Choroid plexus epithelial cell (primary cell): ENCODE results near the gene AGRN.
A peak's percentile ranks its signal among the peaks of the same experiment; 100 is the strongest.

ENCODE experiments used
- DNase-seq: peaks from one replicate; pipeline ENCODE4 v3.0.0-alpha.2; 2010; ENCODE audit warnings: low read depth
- H3K4me3 ChIP-seq: 2 replicates; pipeline ENCODE4 v1.5.1; 2011; ENCODE audit warnings: low read depth, mild to moderate bottlenecking, control low read depth, low read length, moderate library complexity
- TF ChIP-seq, protein P1 (sequence below): conservative IDR thresholded peaks from 2 replicates; pipeline ENCODE4 v1.5.1; 2011; ENCODE audit warnings: low read depth, mild to moderate bottlenecking, control low read depth, inconsistent platforms, low read length, moderate library complexity

The AGRN gene

DNA sequence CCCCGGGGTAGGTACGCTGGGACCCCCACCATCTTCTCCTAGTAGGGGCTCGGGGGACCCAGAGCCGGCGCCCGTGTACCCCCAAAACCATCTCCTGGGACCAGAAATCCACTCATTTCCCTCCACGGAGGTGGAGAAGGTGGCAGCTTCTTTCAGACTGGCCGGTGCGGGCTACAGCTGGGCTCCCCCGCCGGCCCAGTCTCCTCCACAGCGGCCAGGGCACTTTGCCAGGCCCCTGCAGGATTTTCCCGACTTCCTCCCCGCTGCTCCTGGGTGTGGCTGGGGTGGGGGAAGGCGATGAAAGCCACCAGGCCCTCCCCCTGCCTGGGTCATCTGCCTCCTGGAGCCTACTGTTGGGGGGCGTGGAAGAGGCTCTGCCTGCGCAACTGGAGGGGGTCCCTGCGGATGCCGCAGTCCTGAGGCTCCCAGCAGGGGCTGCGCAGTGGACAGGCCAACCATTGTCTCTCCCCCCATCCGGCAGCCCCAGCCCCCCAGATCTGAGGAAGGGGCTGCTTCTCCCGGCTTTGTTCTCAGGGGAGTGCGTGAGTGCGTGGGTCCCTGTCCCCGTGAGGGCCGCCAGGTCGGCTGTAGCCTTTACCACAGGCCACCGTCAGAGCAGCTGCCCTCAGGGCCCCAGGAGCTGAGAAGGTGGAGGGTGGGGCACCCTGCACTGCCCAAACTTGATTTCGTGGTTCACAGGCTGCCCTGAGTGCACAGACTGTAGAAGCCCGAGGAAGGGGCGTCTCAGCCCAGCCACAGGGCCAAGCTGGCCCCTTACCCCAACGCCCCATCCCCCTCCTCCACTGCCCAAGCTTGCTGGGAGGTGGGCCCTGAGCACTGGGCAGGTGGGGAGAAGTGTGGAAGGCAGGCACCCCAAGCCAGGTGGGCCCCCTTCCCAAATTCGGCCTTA is 1.3 kb downstream of the AGRN start:
- TF ChIP-seq, protein P1, sequence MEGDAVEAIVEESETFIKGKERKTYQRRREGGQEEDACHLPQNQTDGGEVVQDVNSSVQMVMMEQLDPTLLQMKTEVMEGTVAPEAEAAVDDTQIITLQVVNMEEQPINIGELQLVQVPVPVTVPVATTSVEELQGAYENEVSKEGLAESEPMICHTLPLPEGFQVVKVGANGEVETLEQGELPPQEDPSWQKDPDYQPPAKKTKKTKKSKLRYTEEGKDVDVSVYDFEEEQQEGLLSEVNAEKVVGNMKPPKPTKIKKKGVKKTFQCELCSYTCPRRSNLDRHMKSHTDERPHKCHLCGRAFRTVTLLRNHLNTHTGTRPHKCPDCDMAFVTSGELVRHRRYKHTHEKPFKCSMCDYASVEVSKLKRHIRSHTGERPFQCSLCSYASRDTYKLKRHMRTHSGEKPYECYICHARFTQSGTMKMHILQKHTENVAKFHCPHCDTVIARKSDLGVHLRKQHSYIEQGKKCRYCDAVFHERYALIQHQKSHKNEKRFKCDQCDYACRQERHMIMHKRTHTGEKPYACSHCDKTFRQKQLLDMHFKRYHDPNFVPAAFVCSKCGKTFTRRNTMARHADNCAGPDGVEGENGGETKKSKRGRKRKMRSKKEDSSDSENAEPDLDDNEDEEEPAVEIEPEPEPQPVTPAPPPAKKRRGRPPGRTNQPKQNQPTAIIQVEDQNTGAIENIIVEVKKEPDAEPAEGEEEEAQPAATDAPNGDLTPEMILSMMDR = no peak
- DNase-seq = peak; percentile 72
- H3K4me3 ChIP-seq = peak overlapping the region; percentile 59

DNA sequence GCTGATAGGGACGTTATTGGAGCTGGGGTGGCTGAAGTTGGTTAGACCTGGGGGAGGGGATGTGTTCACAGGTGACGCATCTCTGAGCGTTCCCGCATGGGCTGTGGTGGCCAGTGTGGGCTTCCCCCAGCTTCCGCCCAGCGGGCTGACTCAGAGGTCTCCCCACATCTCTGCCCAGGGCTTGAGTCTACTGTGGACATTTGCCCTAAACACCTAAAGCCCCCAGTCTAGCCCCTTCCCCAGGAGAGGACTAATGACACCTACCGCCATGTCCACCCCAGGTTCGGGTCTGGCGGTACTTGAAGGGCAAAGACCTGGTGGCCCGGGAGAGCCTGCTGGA is 2.0 kb downstream of the AGRN start:
- TF ChIP-seq, protein P1 = no peak
- no peak overlapping the region for H3K4me3 ChIP-seq
- peak; percentile 40 for DNase-seq

DNA sequence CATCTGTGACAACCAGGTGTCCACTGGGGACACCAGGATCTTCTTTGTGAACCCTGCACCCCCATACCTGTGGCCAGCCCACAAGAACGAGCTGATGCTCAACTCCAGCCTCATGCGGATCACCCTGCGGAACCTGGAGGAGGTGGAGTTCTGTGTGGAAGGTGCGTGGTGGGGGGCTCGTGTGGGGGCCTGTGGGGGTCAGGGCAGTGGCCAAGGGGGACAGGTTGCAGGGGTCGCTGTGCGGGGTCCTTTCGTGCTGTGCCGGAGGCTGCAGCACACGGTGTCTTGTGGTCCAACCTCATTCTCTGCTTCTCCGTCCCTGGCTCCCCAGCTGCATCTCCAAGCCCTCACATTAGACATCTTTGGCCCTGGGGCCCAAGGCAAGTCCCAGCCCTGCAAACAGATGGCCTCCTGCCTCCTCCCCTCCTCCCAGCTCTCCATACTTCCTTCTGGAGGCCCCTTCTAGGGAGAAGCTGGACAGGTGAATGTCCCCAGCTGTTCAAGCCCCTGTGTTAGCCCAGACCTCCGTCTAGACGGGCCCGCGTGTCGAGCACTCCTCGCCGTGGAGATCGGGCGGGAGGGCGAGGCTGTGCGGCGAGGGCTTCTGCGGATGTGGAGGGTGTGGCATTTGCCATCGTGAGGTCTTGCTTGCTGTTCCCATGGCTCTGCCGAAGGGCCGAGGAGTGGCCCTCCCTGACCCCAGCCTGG is 2.5 kb downstream of the AGRN start:
- no peak overlapping the region for H3K4me3 ChIP-seq
- no peak for DNase-seq
- TF ChIP-seq, protein P1 = no peak

DNA sequence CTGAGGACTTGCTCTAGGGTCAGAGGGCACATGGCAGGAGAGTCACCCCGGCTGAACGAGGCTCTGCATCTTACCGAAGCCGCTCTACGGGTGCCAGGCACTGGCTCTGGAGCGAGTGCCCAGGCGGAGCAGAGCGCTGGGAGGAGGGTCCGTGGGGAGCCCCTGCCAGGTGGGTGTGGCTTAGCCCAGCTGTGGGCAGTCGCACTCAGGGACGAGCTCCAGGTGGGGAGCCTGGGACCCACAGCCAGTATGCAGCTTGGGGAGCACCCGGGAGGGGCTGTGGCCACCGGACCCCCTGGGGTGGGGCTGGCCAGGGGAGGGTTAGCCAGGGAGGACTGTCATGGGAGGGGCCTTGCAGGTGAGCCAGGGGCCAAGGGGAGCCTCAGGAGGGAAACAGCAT is 3.8 kb downstream of the AGRN start:
- TF ChIP-seq, protein P1 = no peak
- no peak overlapping the region for H3K4me3 ChIP-seq
- DNase-seq = no peak

DNA sequence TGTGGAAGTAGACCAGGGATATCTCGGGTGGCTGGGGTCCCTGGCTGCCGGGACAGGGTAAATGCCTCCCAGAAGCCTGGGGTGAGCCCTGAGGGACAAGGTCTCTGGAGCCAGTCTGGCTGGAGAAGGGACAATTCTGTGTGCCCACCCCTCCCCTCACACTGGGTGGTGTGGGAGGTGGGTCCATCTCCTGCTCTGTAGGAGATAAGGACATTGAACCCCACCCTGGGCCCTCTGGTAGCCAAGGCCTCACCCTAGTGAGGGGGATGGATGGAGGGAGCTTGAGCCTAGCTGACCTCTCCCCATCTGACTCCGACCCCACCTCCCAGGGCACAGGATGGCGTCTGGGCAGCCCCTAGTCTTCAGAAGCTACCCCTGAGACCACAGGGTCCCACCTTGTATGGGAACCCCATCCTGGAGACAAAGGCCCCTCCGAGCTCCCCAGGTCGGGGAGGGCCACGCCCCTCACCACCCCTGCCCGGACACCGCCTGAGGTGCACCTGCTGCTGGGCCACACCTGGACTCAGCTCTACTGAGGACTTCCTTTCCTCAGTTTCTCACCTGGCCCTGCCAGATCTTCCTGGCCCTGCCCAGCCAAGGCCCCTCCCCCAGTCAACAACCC is 4.3 kb downstream of the AGRN start:
- H3K4me3 ChIP-seq = no peak overlapping the region
- no peak for DNase-seq

DNA sequence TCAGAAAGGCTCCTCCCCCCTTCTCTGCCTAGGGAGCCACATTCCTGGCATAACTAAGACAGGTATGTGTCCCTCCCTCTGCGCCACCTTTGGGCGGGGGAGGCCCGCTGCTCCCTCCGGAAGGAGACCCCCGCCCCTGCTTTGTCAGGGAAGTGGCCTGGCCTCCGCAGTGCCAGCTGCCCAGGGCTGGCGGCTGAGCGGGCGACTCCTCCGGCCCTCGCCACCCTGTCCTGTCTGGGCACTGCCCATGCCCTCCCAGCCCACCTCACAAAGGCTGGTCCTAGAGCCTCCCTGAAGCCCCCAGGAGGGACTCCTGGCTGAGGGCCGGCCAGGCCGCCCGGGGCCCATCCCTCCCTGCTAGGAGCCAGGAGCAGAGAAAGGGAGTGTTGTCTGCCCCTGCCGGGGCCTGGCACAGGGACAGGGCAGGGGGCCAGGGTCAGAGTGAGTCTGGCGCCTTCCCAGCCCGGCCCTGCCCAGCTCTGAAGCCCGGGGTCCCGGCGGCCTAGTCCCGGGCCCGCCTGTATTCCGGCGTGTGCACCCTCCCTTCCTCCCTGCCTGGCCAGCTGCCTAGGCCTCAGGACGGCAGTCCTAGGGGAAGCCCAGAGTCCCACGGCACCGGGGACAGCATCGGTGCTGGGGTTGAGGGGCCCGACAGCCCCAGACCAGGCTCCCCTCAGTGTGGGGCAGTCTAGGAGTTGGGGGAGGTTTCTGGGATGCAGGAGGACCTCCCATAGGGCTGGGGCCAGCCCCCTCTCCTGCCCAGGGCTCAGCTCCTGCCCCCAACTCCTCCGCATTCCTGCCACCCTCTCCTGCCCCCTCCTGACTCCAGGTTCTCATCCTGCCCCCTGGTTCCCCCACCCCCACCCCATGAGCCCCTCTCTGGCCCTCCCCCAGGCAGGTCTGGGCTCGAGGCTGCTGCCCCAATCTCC is 5.1 kb downstream of the AGRN start:
- TF ChIP-seq, protein P1 = no peak
- no peak overlapping the region for H3K4me3 ChIP-seq
- DNase-seq = peak; percentile 52

More for the DNA sequence above, 4.3 kb downstream of the AGRN start:
- TF ChIP-seq, protein P1 = no peak
